HG03457 (cell line): ENCODE measurements around the gene SSU72.
"Not testable (repeated sequence)": the region's sequence is repeated elsewhere in the genome, so short reads cannot be mapped to it uniquely, and the experiment has no call there.

Source experiments
- ATAC-seq: cut with Tn5 transposase; IDR thresholded peaks from one replicate; pipeline ENCODE4 v1.9.1; 2021; ENCODE audit warnings: moderate number of reproducible peaks; ENCODE audit not compliant: unreplicated experiment

The SSU72 gene

GRCh38 chr1:1596493-1597274 is 22.0 kb upstream of the SSU72 start:
- no peak for ATAC-seq

DNA sequence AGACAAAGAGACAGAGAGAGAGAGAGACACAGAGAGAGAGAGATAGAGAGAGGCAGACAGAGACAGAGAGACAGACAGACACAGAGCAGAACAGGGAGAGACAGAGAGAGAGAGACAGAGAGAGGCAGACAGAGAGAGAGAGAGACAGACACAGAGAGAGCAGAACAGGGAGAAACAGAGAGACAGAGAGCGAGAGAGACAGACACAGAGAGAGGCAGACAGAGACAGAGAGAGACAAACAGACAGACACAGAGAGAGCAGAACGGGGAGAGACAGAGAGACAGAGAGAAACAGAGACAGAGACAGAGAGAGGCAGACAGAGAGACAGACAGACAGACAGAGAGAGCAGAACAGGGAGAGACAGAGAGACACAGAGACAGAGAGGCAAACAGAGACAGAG is 20.7 kb upstream of the SSU72 start:
- ATAC-seq: not testable (repeated sequence)

DNA sequence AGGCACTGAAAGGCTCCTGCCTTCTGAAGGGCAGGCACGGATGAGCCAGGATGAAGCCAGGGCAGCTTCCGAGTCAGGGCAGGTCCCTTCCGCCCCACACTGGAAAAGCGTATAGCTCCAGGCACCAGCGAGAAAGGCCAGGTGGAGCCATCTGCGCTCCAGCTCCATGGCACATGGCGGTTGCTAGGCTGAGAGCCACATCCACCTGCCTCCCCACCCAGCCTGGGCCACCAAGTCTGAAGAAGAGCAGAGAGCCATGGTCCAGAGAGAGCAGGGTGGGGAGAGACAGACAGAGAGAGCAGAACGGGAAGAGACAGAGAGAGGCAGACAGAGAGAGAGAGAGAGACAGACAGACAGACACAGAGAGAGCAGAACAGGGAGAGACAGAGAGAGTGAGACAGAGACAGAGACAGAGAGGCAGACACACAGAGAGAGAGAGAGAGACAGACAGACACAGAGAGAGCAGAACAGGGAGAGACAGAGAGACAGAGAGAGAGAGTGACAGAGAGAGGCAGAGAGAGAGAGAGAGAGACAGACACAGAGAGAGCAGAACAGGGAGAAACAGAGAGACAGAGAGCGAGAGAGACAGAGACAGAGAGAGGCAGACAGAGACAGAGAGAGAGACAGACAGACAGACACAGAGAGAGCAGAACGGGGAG is 20.1 kb upstream of the SSU72 start:
- no peak for ATAC-seq

DNA sequence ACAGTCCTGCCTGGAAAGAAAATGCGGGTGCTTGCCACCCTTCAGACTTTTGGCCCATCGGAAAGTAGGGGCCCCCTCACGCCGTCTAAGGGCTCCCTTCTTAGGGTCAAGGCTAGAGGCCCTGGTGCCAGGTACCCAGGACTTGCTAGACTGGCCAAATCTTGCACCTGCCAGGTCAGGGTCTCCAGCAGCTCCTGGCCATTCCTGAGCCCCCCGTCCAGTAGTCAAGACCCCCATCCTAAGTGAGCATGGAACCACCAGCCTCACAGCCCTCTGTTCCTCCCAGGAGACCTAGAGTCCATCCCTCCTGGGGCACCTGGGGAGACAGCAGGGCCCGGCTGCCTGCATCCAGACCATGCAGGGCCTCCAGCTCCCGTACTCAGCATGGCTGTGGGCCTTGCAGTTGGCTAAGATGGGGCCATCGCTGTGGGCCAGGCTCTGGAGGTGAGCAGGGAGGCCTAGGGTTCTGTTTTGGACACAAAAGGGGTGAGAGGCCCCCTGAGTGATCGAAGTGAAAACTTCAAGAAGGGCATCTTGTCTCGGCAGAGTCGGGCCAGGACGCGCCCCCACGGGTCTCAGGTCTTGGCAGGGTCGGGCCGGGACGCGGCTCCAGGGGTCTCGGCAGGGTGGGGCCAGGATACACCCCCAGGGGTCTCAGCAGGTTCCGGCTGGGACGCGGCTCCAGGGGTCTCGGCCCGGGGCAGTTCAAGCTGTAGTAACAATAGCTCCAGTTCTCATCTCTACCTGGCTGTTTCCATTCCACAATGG is 19.4 kb upstream of the SSU72 start:
- ATAC-seq: no peak

- no peak for ATAC-seq
Measured at GRCh38 chr1:1591452-1591851, 16.8 kb upstream of the SSU72 start.

DNA sequence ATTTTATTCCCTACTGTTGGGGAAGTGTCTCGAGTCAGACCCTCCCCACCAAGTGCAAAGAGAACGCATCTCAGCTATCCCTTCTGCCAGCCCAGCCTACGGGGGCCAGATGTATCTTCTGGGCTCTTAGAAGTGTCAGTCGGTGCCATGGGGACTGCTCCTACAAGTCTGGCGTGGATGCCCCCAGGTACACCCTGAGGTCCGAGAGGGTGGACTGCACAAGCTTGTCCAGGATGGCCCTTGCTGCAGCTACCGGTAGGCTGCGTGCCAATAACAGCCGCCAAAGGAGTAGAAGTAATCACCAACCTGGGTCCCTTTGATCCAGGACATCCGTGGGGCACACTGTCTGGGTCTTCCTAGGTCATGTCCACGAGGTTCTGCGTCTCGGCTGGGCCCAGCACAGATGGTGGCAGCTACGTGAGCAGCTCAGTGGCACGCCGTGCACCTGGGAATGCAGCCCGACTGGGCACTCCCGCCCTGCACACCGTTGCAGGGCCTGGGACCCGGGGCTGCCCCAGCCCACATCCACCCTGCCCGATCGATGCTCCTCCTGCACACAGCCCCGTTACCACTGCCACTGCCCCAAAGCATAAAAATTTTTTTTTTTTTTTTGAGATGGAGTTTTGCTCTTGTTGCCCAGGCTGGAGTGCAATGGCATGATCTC is 8.8 kb upstream of the SSU72 start:
- no peak for ATAC-seq

DNA sequence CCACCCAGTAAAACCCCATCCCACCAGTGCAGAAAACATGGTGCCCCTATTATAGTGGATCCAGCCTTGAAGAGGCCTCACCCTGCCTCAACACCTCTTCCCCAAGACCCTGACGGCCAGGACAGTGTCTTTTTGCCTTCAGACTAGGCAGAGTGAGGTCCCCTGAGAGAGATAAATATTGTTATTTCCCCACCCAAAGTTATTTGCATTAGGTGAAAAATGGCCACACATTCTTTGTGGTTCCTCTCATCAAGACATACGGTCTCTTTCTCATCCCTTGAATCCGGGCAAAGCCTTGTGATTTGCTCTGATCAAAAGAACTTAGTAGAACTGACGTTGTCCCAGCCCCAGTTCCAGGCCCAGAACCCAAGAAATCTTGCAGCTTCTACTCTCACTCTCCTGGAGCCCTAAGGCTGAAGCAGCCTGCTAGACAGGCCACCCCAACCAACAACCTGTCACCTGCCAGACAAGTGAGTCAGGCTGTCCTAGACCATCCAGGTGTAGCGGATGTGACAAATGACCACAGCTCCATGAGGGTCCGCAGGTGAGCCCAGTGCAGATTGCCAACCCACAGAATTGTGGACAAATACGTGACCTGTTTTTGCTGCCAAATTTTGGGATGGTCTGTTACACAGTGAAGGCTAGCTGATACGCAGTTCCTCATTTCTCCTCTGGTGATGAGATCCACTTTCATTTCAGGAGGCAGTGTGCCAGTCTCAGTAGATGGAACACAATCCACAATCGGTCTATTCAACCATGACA is 8.1 kb upstream of the SSU72 start:
- no peak for ATAC-seq

GRCh38 chr1:1578371-1578940 is 3.8 kb upstream of the SSU72 start:
- ATAC-seq: no peak

- ATAC-seq: no peak
Measured at GRCh38 chr1:1577367-1578011, 2.8 kb upstream of the SSU72 start.

DNA sequence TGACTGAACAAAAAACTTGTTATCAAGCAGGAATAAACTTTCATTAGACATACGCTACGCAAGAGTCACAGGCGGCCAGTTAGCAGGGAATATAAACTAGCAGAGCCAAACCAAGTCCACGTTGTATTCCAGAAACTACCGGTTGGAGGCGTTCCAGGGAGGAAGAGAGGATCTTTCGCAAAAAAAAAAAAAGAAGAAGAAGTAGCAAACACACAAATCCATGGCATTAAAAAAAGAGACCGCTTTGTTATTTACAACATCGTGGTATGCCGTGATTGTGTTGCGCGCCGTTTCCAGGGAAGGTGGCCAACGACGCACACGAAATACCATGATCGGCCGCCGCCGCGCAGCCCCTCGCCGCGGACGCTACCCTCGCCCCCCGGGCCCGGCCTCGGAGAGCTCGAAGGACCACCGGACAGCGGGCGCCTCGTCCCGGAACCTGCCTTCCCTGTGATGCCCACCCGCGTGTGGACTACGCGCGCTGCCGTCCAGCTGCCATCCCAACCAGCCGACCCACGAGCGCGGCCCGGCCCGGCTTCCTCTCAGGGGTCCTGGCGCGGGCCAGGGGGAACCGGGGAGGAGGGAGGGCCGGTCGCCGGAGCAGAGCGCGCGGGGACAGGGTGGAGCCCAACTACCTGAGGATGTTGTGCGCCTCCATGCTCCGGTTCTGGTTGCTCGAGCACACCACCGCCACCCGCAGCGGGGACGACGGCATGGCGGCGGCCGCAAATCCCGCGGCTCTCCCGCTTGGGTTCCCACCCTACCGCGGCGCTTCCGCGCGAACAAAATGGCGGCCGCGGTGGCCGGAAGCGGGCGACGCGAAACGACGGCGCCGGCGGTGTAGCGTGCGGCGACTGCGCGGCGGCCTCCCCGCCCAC is 581 bp downstream of the SSU72 start:
- ATAC-seq: peak; percentile 49

- ATAC-seq: no peak
Measured at GRCh38 chr1:1569341-1569740, 5.3 kb downstream of the SSU72 start.

DNA sequence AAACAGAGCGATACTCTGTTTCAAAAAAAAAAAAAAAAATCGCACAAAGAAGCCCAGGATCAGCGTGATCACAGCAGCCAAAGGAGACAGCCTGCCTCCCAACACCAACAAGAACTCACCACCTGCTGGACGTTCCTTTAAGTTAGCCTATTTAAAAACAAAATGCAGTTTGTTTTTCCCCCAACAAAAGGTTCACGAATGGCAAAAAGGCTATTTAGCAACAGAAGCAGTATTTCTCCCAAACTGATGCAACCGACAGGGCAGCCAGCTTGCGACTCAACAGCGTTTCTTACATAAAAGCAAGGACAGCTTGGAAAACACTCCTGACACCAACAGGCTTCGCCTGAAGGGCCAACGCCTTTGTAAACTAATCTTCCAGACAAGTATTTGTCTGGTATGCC is 6.8 kb downstream of the SSU72 start:
- ATAC-seq: no peak

- no peak for ATAC-seq
Measured at GRCh38 chr1:1567152-1567875, 7.3 kb downstream of the SSU72 start.

- ATAC-seq: no peak
Measured at GRCh38 chr1:1565340-1565739, 9.3 kb downstream of the SSU72 start.

- no peak for ATAC-seq
Measured at GRCh38 chr1:1564268-1564667, 10.4 kb downstream of the SSU72 start.

DNA sequence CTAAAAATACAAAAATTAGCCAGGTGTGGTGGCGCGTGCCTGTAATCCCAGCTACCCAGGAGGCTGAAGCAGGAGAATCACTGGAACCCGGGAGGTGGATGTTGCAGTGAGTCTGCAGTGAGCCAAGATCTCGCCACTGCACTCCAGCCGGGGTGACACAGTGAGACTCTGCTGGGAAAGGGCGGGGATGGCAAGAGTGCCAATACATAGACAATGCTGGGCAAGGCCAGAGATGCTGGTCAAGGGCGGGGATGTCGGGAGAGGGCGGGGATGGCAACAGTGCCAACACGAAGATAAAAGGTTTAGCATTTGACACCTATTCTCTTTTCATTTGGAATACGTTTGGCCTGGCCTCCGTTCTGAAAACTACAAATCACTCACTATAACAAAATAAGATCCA is 11.0 kb downstream of the SSU72 start:
- no peak for ATAC-seq

GRCh38 chr1:1562556-1563195 is 12.0 kb downstream of the SSU72 start:
- no peak for ATAC-seq
